NK-92 treated with Interleukin-12 subunit alpha and Interleukin-12 subunit beta, amount 100 ng/mL, for 24 hours (cell line): ENCODE data around the gene JUP.
"Not testable (repeated sequence)": the region's sequence is repeated elsewhere in the genome, so short reads cannot be mapped to it uniquely, and the experiment has no call there.

Source experiments
- DNase-seq: peaks from one replicate; lab custom pipeline; 2025; lab: John Stamatoyannopoulos, UW

Gene JUP

DNA sequence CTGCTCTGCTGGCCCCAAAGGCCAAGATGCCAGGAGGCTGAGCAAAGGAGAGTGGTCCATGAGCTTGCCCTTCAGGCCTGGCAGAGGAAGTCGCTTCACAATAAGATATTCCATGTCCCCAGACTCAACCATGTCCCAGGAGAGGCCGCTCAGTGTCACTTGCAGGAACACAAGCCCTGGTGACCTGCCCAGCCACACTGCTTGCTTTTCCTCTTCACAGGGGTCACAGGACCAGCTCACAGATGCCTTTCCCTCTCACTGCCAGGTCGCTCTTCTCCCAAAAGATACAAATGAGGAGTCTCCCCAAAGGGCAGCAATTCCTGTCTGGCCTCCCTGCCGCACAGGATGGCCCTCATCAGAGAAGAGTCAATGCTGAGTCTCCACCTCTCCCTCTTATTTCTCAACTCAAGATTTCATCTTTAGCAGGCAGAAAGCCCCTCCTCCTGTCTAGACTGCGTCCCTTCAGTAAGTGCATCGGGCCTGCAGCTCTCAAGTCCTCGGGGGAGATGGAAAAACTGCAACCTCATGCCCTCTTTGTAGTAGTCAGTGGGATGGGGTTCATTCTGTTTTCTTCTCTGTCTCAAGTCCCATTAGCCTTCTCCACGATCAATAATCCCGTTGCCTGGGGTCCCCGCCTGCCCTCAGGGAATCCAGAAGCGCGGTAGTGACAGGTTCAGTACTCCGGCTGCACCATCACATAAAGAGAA, 5.0 kb downstream of the JUP start:
- no peak for DNase-seq

DNA sequence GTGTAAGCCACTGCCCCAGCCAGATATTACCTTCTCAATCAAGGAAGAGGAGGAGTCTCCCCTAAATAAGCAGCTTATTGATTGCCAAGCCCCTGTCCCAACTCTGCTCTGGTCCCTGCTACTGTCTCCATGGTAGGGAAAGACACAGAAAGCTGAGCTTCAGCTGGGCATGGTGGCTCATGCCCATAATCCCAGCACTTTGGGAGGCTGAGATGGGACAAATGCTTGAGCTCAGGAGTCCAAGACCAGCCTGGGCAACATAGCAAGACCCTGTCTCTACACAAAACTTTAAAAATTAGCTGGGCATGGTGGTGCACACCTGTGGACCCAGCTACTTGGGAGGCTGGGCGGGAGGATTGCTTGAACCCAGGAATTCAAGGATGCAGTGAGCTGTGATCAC, 6.6 kb downstream of the JUP start:
- DNase-seq = no peak

DNA sequence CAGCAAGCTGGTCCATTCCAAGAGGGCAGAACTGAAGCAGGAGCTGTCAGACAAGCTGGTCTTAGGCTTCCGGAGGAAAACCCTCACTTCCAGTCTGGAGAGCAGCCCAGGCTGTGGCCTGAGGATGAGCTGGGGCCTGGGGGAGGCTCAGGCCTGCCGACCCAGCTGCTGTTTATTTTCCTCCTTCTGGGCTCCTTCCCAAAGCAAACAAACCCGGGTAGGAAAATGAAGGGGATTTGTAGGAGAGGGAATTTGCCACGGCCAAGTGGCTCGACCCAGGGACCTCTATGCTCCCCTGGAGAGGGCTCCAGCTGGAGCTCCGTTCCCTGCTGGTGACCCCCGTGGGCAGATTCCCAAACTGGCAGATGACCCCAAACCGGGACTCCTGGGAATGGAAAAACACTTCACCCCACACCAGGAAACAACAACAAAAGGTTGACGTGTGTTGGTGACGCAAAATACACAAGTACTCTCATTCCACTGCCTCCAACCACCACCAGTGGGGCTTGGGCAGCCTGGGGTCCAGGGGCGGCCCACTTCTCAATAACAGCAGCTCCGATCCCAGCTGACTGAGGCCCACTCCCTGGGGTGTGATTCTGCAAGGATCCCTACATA, 8.8 kb downstream of the JUP start:
- DNase-seq = no peak

DNA sequence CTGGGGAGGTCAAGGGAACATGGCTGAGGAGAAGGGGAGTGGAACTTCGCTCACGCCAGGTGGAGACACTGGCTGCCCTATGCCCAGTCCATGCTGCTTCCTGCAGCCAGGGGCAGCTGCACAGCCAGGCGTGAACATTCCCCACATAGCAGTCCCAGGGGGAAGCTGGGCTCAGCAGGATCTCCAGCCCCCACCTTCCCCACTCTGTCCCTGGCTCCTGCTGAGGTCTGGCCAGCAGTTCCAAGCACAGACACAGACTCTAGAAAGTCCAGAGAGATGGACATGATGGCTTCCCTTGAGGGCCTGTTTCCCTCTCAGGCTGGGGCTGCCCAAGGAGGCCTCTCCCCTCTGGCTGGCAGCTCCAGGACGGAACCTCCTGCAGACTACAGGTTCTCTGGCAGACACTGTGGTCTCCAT, 9.3 kb downstream of the JUP start:
- DNase-seq = no peak

- not testable (repeated sequence) for DNase-seq
Observed at GRCh38 chr17:41776262-41776900, 10.1 kb downstream of the JUP start.

- DNase-seq = no peak
Observed at GRCh38 chr17:41775394-41776226, 10.9 kb downstream of the JUP start.

DNA sequence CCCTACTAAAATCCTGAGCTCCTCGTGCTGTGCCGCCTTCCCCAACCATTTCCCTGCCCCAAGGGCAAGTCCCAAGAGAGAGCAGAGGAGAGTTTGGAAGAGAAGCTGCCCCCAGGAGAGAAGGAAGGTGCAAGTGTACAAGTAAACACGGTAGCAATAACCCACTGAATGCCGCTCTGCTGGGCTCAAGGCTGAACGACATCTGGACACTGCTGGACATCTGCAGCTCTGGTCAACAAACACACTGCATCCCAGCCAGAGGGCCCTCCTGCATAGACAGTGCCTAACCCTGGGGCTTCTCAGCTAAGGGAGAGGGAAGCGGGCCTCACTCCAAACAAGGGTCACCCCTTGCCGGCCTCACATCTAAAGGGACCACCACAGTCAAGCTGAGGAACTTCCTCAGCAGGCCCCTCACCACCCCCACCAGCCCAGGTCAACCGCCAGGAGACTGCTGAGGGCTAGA, 12.7 kb downstream of the JUP start:
- DNase-seq = no peak

GRCh38 chr17:41773190-41773588, 13.3 kb downstream of the JUP start:
- DNase-seq = no peak

GRCh38 chr17:41772586-41773189, 13.8 kb downstream of the JUP start:
- DNase-seq = no peak

GRCh38 chr17:41772218-41772585, 14.3 kb downstream of the JUP start:
- no peak for DNase-seq

DNA sequence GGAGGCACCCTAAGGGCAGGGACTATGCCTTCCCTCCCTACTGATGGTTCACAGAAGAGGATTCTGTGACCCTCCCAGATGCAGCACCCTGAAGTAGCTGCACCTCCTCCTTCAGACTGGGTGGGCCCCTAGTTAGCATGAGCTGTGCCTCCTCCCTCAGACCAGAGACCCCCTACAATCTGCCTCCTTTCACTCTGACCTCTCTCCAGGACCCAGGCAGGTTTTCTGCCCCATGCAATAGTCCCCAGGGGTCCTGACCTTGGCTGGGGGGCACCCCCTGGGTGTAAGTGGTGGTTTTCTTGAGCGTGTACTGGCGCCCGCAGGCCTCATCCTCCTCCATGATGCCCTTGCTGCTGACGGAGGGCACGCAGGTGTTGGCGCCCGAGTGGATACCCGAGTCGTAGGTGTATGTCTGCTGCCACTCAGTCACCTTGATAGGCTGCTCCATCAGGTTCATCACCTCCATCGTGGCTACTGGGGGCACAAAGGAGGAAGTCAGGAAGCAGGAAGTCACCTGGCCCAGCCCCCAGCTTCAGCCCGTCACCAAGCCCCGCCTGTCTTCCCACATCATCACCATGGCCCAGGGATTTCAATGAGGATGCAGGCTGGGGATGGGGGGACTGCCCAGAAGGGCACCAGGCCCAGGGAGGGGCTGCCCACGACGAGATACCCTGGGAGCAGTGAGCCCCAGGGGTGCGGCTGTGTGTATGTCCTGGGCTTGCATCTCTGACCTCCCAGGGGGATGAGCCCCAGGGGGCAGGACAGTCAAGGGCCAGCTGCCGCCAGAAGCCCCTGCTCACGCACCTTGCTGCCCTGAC, 14.9 kb downstream of the JUP start:
- DNase-seq = no peak

GRCh38 chr17:41769985-41770384, 16.5 kb downstream of the JUP start:
- no peak for DNase-seq

DNA sequence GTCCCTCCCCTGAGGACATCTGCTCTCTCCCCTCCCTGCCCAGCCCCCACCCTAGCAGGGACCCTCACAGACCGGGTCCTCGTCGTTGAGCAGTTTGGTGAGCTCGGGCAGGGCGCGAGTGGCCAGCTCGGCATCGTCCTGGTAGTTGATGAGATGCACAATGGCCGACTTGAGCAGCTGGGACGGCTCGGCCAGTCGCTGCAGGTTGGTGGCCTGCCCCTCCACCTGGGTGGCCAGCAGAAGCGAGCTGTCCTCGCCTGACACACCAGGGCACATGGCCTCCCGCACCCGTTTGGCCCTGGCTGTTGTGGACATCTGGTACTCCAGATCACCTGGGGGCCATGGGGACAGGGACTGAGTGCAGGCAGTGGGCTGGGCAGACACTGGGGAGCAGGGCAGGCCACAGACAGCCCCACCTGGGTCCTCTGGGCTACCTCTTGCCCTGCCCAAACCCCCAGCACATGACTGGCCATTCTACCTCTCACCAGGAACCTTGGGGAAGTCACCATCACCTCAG, 17.1 kb downstream of the JUP start:
- no peak for DNase-seq

- no peak for DNase-seq
Observed at GRCh38 chr17:41768682-41769288, 17.7 kb downstream of the JUP start.

GRCh38 chr17:41767324-41768042, 19.0 kb downstream of the JUP start:
- no peak for DNase-seq

GRCh38 chr17:41766135-41766534, 20.4 kb downstream of the JUP start:
- no peak for DNase-seq

- DNase-seq = no peak
Observed at GRCh38 chr17:41763327-41763726, 23.2 kb downstream of the JUP start.

DNA sequence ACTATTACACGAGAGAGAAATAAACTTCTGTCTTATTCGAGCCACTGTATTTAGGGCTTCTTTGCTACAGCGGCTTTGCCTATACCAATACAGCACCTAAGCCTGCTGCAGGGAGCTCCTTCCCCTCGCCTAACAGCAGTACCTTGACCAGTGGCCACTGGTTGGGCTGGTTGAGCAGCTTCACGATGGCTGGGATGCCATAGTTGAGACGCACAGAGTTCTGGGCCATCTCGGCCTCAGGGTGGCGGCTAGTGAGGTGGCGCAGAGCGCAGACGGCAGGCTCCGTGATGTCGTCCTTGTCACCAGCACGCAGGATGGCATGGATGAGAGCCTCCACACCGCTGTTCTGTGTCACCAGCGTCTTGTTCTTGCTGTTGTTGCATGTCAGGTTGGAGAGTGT, 23.7 kb downstream of the JUP start:
- no peak for DNase-seq

DNA sequence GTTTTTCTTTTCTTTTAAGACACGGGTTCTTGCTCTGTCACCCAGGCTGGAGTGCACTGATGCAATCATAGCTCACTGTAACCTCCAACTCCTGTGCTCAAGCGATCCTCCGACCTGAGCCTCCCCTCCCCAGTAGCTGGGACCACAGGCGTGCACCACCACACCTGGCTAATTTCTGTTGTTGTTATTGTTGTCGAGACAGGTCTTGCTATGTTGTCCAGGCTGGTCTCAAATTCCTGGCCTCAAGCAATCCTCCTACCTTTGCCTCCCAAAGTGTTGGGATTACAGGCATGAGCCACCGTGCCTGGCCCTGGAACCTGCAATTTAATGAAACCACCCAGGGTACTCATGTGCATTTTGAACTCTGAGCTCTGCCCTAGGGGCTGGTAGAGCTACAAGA, 24.1 kb downstream of the JUP start:
- DNase-seq = no peak

DNA sequence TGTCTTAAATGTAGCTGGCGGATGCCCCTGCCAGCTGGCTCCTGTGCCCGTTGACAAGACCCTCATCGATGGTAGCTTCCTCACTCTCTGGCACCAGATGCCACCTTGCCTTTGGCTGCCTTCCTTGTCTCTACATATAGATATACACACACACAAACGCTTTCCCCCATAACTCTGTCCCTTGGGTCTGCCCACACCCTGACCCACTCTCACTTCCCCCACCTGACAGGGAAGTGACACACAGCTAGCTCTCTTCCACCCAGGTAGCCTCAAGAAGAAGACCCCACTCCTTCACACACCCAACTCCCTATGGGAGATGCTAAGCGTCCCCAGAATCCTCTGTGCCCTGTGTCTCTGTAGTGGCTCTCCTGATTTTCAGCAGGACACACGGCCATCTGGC, 25.6 kb downstream of the JUP start:
- no peak for DNase-seq
